Muscle layer of duodenum (tissue), 2 donors: ENCODE results near the gene TRMT2A.

Experiments
- H3K27ac ChIP-seq: one replicate; pipeline ENCODE4 v1.7.0; 2013; ENCODE audit warnings: mild to moderate bottlenecking, low read length
- H3K27me3 ChIP-seq: one replicate; pipeline ENCODE4 v1.7.0; 2013; ENCODE audit warnings: low read depth, mild to moderate bottlenecking, control low read depth, low read length
- H3K36me3 ChIP-seq, 2 donors: one replicate each; pipeline ENCODE4 v1.7.0; 2013; ENCODE audit warnings: low read length in 2 of 2, control low read depth in 1 of 2, mild to moderate bottlenecking in 1 of 2; ENCODE audit not compliant: insufficient read depth in 2 of 2, control insufficient read depth in 1 of 2
- H3K4me1 ChIP-seq, 2 donors: one replicate each; pipeline ENCODE4 v1.7.0; 2013; ENCODE audit warnings: low read length in 2 of 2, mild to moderate bottlenecking in 2 of 2, control low read depth in 1 of 2, moderate library complexity in 1 of 2; ENCODE audit not compliant: insufficient read depth in 2 of 2, control insufficient read depth in 1 of 2
- H3K4me3 ChIP-seq, 2 donors: one replicate each; pipeline ENCODE4 v1.7.0; 2013; ENCODE audit warnings: low read length in 2 of 2, low read depth in 1 of 2, mild to moderate bottlenecking in 1 of 2
- H3K9me3 ChIP-seq, 2 donors: one replicate each; pipeline ENCODE4 v1.7.0; 2013; ENCODE audit warnings: low read length in 2 of 2, control low read depth in 1 of 2, mild to moderate bottlenecking in 1 of 2; ENCODE audit not compliant: control insufficient read depth in 1 of 2
- donor health status: healthy.

Gene TRMT2A

GRCh38 chr22:20156611-20157429 lies 39.8 kb upstream of the TRMT2A start:
- Histone ChIP-seq H3K4me3 (no peak overlapping the region), H3K4me1 (no peaks in the 10 kb centered on the region)

GRCh38 chr22:20156042-20156389 lies 39.0 kb upstream of the TRMT2A start:
- no peaks in the 10 kb centered on the region for H3K36me3 ChIP-seq
- no peaks in the 10 kb centered on the region for H3K27me3 ChIP-seq
- H3K4me1 ChIP-seq = no peaks in the 10 kb centered on the region
- no peak overlapping the region for H3K27ac ChIP-seq
- no peak overlapping the region for H3K4me3 ChIP-seq
- no peaks in the 10 kb centered on the region for H3K9me3 ChIP-seq

More at GRCh38 chr22:20156611-20157429, 39.8 kb upstream of the TRMT2A start:
- Histone ChIP-seq H3K27ac (no peak overlapping the region), H3K27me3 (no peaks in the 10 kb centered on the region), H3K36me3 (no peaks in the 10 kb centered on the region), H3K9me3 (no peaks in the 10 kb centered on the region)

GRCh38 chr22:20155330-20156041 lies 38.5 kb upstream of the TRMT2A start:
- Histone ChIP-seq H3K27me3 (no peaks in the 10 kb centered on the region), H3K27ac (no peak overlapping the region), H3K9me3 (no peaks in the 10 kb centered on the region), H3K4me3 (no peak overlapping the region), H3K4me1 (no peaks in the 10 kb centered on the region), H3K36me3 (no peaks in the 10 kb centered on the region)

GRCh38 chr22:20154602-20155187 lies 37.7 kb upstream of the TRMT2A start:
- Histone ChIP-seq H3K27ac (no peak overlapping the region), H3K27me3 (no peaks in the 10 kb centered on the region), H3K4me3 (no peak overlapping the region), H3K9me3 (no peaks in the 10 kb centered on the region), H3K4me1 (no peaks in the 10 kb centered on the region), H3K36me3 (no peaks in the 10 kb centered on the region)

GRCh38 chr22:20153945-20154344 lies 36.9 kb upstream of the TRMT2A start:
- no peaks in the 10 kb centered on the region for H3K36me3 ChIP-seq
- H3K27me3 ChIP-seq = no peaks in the 10 kb centered on the region
- H3K4me1 ChIP-seq = no peaks in the 10 kb centered on the region
- H3K4me3 ChIP-seq = no peak overlapping the region
- no peak overlapping the region for H3K27ac ChIP-seq
- no peaks in the 10 kb centered on the region for H3K9me3 ChIP-seq

- Histone ChIP-seq H3K4me3 (no peak overlapping the region), H3K36me3 (no peaks in the 10 kb centered on the region), H3K27ac (no peak overlapping the region), H3K9me3 (no peaks in the 10 kb centered on the region), H3K4me1 (no peaks in the 10 kb centered on the region), H3K27me3 (no peaks in the 10 kb centered on the region)
These were observed 35.5 kb upstream of the TRMT2A start for GRCh38 chr22:20152464-20152890.

GRCh38 chr22:20151276-20151588 lies 34.2 kb upstream of the TRMT2A start:
- Histone ChIP-seq H3K4me1 (no peaks in the 10 kb centered on the region), H3K36me3 (no peaks in the 10 kb centered on the region), H3K27me3 (no peaks in the 10 kb centered on the region), H3K9me3 (no peaks in the 10 kb centered on the region), H3K4me3 (no peak overlapping the region), H3K27ac (no peak overlapping the region)

GRCh38 chr22:20150381-20151275 lies 33.6 kb upstream of the TRMT2A start, which contains the start of gene CCDC188:
TSS of gene CCDC188 (minus strand) at chr22:20151055. CDS start at chr22:20150986, 69 bp downstream.
- no peaks in the 10 kb centered on the region for H3K9me3 ChIP-seq

GRCh38 chr22:20149257-20150250 lies 32.5 kb upstream of the TRMT2A start:
- Histone ChIP-seq H3K27ac (no peak overlapping the region), H3K27me3 (no peaks in the 10 kb centered on the region), H3K9me3 (no peaks in the 10 kb centered on the region), H3K36me3 (peaks cover 0 to 7% of the 10 kb centered on the region in 2 donors), H3K4me1 (no peaks in the 10 kb centered on the region), H3K4me3 (no peak overlapping the region)

More at GRCh38 chr22:20150381-20151275, 33.6 kb upstream of the TRMT2A start, which contains the start of gene CCDC188:
- Histone ChIP-seq H3K4me1 (no peaks in the 10 kb centered on the region), H3K36me3 (peaks cover 0 to 2% of the 10 kb centered on the region in 2 donors), H3K4me3 (no peak within 1 kb of the TSS), H3K27ac (no peak within 1 kb of the TSS), H3K27me3 (no peaks in the 10 kb centered on the region)

- H3K27me3 ChIP-seq = no peaks in the 10 kb centered on the region
- H3K9me3 ChIP-seq = no peaks in the 10 kb centered on the region
- H3K4me3 ChIP-seq = no peak overlapping the region
- no peaks in the 10 kb centered on the region for H3K4me1 ChIP-seq
- peaks cover 0 to 15% of the 10 kb centered on the region in 2 donors for H3K36me3 ChIP-seq
- no peak overlapping the region for H3K27ac ChIP-seq
These were observed 31.4 kb upstream of the TRMT2A start for GRCh38 chr22:20148414-20148813.
